SH-SY5Y (cell line): ENCODE results near the gene FOXP1.

Experiments
- GATA2 ChIP-seq: IDR thresholded peaks from 2 replicates; pipeline ENCODE4 v1.6.1; 2011; ENCODE audit warnings: mild to moderate bottlenecking, low read depth, low read length
- GATA3 ChIP-seq: IDR thresholded peaks from 2 replicates; pipeline ENCODE4 v1.6.1; 2011; ENCODE audit warnings: low read depth, mild to moderate bottlenecking, low read length, moderate library complexity

DNA sequence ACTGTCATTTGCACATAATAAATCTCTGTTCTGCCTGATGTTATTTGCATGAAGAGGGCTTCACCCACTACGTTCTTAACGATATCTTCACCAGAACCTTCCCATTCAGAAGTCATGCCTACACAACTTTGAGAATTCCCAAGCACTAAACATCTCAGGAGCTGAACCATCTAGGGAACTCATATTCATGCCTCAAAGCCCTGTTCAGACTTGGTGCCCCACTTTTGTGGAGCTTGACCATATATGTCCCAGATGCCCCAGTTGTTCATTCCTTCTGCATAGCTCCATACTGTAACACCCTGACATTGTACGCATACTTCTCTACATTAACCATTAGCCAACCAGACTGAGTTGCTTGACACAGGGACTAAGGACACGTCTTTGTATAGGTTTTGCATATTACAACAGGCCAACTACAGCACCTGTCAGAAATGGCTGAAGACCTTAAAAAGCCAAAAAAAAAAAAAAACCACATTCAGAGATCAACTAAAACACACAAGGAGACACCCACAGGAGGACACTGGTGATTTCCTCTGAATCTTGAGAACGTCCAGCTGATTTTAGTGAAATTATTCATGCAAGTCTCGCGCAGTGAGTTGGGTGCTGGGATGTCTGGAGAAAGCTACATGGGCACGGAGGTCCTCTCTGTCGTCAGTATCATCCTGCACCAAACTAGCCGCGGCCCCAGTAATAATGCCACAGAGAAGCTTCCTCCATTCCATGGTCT is 141.4 kb downstream of the FOXP1 start:
- TF ChIP-seq GATA2 (no peak), GATA3 (no peak)
